GM19240 (cell line): ENCODE data around the gene CALD1.

Experiments
- DNase-seq: peaks from one replicate; pipeline ENCODE4 v3.0.0; 2011; ENCODE audit warnings: low spot score; ENCODE audit not compliant: insufficient read length

CALD1 gene

GRCh38 chr7:134920026-134920753 is 140.8 kb downstream of the CALD1 start:
- DNase-seq, result no peak

GRCh38 chr7:134922720-134923704 is 143.6 kb downstream of the CALD1 start:
- DNase-seq, result no peak

- no peak for DNase-seq
Measured at GRCh38 chr7:134925766-134926165, 146.3 kb downstream of the CALD1 start.

- DNase-seq, result no peak
Measured at GRCh38 chr7:134926396-134926795, 147.0 kb downstream of the CALD1 start.

- DNase-seq, result no peak
Measured at GRCh38 chr7:134927076-134927475, 147.6 kb downstream of the CALD1 start.

- no peak for DNase-seq
Measured at GRCh38 chr7:134927723-134928122, 148.3 kb downstream of the CALD1 start.

- DNase-seq, result no peak
Measured at GRCh38 chr7:134928554-134928953, 149.1 kb downstream of the CALD1 start.

- no peak for DNase-seq
Measured at GRCh38 chr7:134931487-134931886, 152.1 kb downstream of the CALD1 start.

- DNase-seq, result no peak
Measured at GRCh38 chr7:134932707-134933370, 153.4 kb downstream of the CALD1 start.

- no peak for DNase-seq
Measured at GRCh38 chr7:134933460-134934068, 154.1 kb downstream of the CALD1 start.

GRCh38 chr7:134935701-134936100 is 156.3 kb downstream of the CALD1 start:
- DNase-seq, result no peak

GRCh38 chr7:134936893-134937510 is 157.6 kb downstream of the CALD1 start:
- no peak for DNase-seq

- no peak for DNase-seq
Measured at GRCh38 chr7:134938141-134938540, 158.7 kb downstream of the CALD1 start.

GRCh38 chr7:134939136-134939535 is 159.7 kb downstream of the CALD1 start:
- no peak for DNase-seq

GRCh38 chr7:134940729-134941128 is 161.3 kb downstream of the CALD1 start:
- no peak for DNase-seq

GRCh38 chr7:134941185-134941900 is 161.9 kb downstream of the CALD1 start:
- no peak for DNase-seq

- no peak for DNase-seq
Measured at GRCh38 chr7:134941952-134942351, 162.5 kb downstream of the CALD1 start.

GRCh38 chr7:134942690-134943466 is 163.4 kb downstream of the CALD1 start:
- DNase-seq, result no peak

- DNase-seq, result no peak
Measured at GRCh38 chr7:134943785-134944400, 164.5 kb downstream of the CALD1 start.
